Measurements from ENCODE around the gene CAMTA2.

- TF ChIP-seq CTCF (conservative IDR thresholded peaks at IDR 0.05; ENCODE audit: low read length) (no peak), EZH2phosphoT487 (IDR thresholded peaks at IDR 0.05; ENCODE audit: borderline replicate concordance, low read depth, low read length) (no peak)
These were observed 492 bp upstream of the CAMTA2 start for GRCh38 chr17:4987767-4988567.
